A673 (cell line): ENCODE data around the gene TEX30. TPM values are rescaled to one million over a fixed set of nuclear protein-coding genes. Genes with fewer than 3 reads are reported as not detected.

Source experiments
- BruUV-seq: library from RNA; stranded (reverse); fragments of 400-500 nt; replicated peaks from 2 replicates; lab custom pipeline; 2021; lab: Mats Ljungman, UMichigan
- CTCF ChIA-PET: fragments of 300-600 bp; sonication (Branson Sonifier 250); formaldehyde crosslinking; loops from one replicate; lab custom pipeline; 2022; ENCODE audit warnings: antibody characterized with exemption; lab: Charles Lee
- POLR2A ChIA-PET: fragments of 300-600 bp; sonication (Branson Sonifier 250); formaldehyde crosslinking; loops from one replicate; lab custom pipeline; 2022; ENCODE audit warnings: antibody characterized with exemption; ENCODE audit not compliant: low non-redundant PET; lab: Charles Lee
- DNase-seq: peaks from one replicate; pipeline ENCODE4 v3.0.0-alpha.2; 2015; ENCODE audit warnings: low spot score
- H3K27ac ChIP-seq: fragments of 200-600 bp; sonication (generic); 2 replicates; pipeline ENCODE4 v1.5.1; 2016; ENCODE audit warnings: mixed run types, low read depth, mild to moderate bottlenecking, mixed read lengths, antibody characterized with exemption, low read length; ENCODE audit not compliant: poor library complexity, severe bottlenecking
- H3K27me3 ChIP-seq: fragments of 200-600 bp; sonication (generic); replicated peaks from 2 replicates; pipeline ENCODE4 v1.6.1; 2017; ENCODE audit warnings: mixed run types, low read depth, mild to moderate bottlenecking, mixed read lengths, antibody characterized with exemption, low read length; ENCODE audit not compliant: insufficient read depth, poor library complexity
- H3K36me3 ChIP-seq: fragments of 200-600 bp; sonication (generic); 2 replicates; pipeline ENCODE4 v1.6.1; 2016; ENCODE audit warnings: mixed run types, mild to moderate bottlenecking, mixed read lengths, antibody characterized with exemption, low read length; ENCODE audit not compliant: insufficient read depth, poor library complexity, severe bottlenecking
- H3K4me1 ChIP-seq: fragments of 200-600 bp; sonication (generic); 2 replicates; pipeline ENCODE4 v1.6.1; 2017; ENCODE audit warnings: mixed run types, mild to moderate bottlenecking, mixed read lengths, antibody characterized with exemption, low read length; ENCODE audit not compliant: insufficient read depth, poor library complexity, severe bottlenecking
- H3K4me3 ChIP-seq: fragments of 200-600 bp; sonication (generic); 2 replicates; pipeline ENCODE4 v1.5.1; 2016; ENCODE audit warnings: low read depth, mixed run types, mild to moderate bottlenecking, mixed read lengths, low read length; ENCODE audit not compliant: poor library complexity, severe bottlenecking
- H3K9me3 ChIP-seq: fragments of 200-600 bp; sonication (generic); 2 replicates; pipeline ENCODE4 v1.6.1; 2016; ENCODE audit warnings: mixed run types, low read depth, mild to moderate bottlenecking, mixed read lengths, antibody characterized with exemption, low read length; ENCODE audit not compliant: poor library complexity, severe bottlenecking
- CTCF ChIP-seq: fragments of 300-800, 200-600 bp; sonication (generic); conservative IDR thresholded peaks from 2 replicates; pipeline ENCODE4 v1.5.1; 2017; ENCODE audit warnings: low read depth, mild to moderate bottlenecking, antibody characterized with exemption, low read length, moderate library complexity, mixed read lengths
- EZH2 ChIP-seq: fragments of 200-600 bp; sonication (generic); IDR thresholded peaks from 2 replicates; pipeline ENCODE4 v1.6.1; 2017; ENCODE audit warnings: borderline replicate concordance, low read depth, mild to moderate bottlenecking, mixed read lengths, antibody characterized with exemption, low read length; ENCODE audit not compliant: poor library complexity, severe bottlenecking
- intact Hi-C: fragments of 100-400 bp; cut with micrococcal nuclease; formaldehyde crosslinking; loops from one replicate; pipeline ENCODE4 v1.10.0; 2022; ENCODE audit not compliant: unreplicated experiment
- total RNA-seq: library from RNA; stranded (reverse); gene quantifications from 2 replicates; pipeline ENCODE4 v1.2.3, GENCODE V29; 2021

Gene TEX30
- total RNA-seq, 1 experiment from 2014 or later = 44.1 TPM

GRCh38 chr13:102742506-102742905 is 31.1 kb downstream of the TEX30 start:
- no peak overlapping the region for H3K27ac ChIP-seq
- intact Hi-C loops = no loop called here
- H3K36me3 ChIP-seq = no peaks in the 10 kb centered on the region
- no peak overlapping the region for H3K4me3 ChIP-seq
- peaks cover 25% of the 10 kb centered on the region for H3K9me3 ChIP-seq
- DNase-seq = no peak
- ChIA-PET CTCF (no interaction called here), POLR2A (no interaction called here)
- H3K4me1 ChIP-seq = no peaks in the 10 kb centered on the region
- no TSS peak for BruUV-seq
- no peak for TF ChIP-seq EZH2
- no peak for TF ChIP-seq CTCF
- H3K27me3 ChIP-seq = peaks cover 42% of the 10 kb centered on the region

GRCh38 chr13:102742101-102742500 is 31.5 kb downstream of the TEX30 start:
- intact Hi-C loops = no loop called here
- Histone ChIP-seq H3K27me3 (peaks cover 46% of the 10 kb centered on the region), H3K4me1 (no peaks in the 10 kb centered on the region), H3K27ac (no peak overlapping the region), H3K9me3 (peaks cover 25% of the 10 kb centered on the region), H3K4me3 (no peak overlapping the region), H3K36me3 (no peaks in the 10 kb centered on the region)
- POLR2A ChIA-PET = no interaction called here
- CTCF ChIA-PET = no interaction called here
- BruUV-seq = no TSS peak
- TF ChIP-seq EZH2 = no peak
- TF ChIP-seq CTCF = no peak
- DNase-seq = no peak

- no peak overlapping the region for H3K27ac ChIP-seq
- TF ChIP-seq CTCF (no peak), EZH2 (no peak)
- no peak overlapping the region for H3K4me3 ChIP-seq
- ChIA-PET POLR2A (no interaction called here), CTCF (no interaction called here)
- no peaks in the 10 kb centered on the region for H3K27me3 ChIP-seq
- peak; percentile 32 for DNase-seq
- H3K9me3 ChIP-seq = no peaks in the 10 kb centered on the region
- no peaks in the 10 kb centered on the region for H3K36me3 ChIP-seq
- intact Hi-C loops = loop anchor here (5.0 to 10.0 kb wide), 2 partner anchors 147 to 785 kb away; no protein-coding TSS in a partner anchor
- H3K4me1 ChIP-seq = peaks cover 4% of the 10 kb centered on the region
- BruUV-seq = no TSS peak
These were observed 43.9 kb downstream of the TEX30 start for GRCh38 chr13:102729560-102730270.
